ENCODE data around the gene STH. TPM values are rescaled to one million over a fixed set of nuclear protein-coding genes. Genes with fewer than 3 reads are reported as not detected.
A peak's percentile ranks its signal among the peaks of the same experiment; 100 is the strongest.

Gene STH
- total and polyA plus RNA-seq, 2 experiments from 2014 or later, result 0.55 TPM; not detected in 1

GRCh38 chr17:45963283-45963682 lies 35.8 kb upstream of the STH start:
- Histone ChIP-seq H3K4me1 (ENCODE audit: insufficient read depth) (no peaks in the 10 kb centered on the region), H3K36me3 (ENCODE audit: insufficient read depth) (no peaks in the 10 kb centered on the region), H3K9me2 (ENCODE audit: insufficient read depth) (no peaks in the 10 kb centered on the region), H4K20me1 (replicated peaks; ENCODE audit: insufficient read depth) (no peaks in the 10 kb centered on the region), H3K4me2 (no peak overlapping the region), H3K4me3 (no peak overlapping the region), H3K27me3 (ENCODE audit: insufficient read depth) (no peaks in the 10 kb centered on the region), H3F3A (replicated peaks; ENCODE audit: low read depth) (no peaks in the 10 kb centered on the region), H2AFZ (no peak overlapping the region), H3K27ac (ENCODE audit: low read depth) (no peak overlapping the region), H3K79me2 (replicated peaks; ENCODE audit: insufficient read depth) (no peaks in the 10 kb centered on the region)
- H3K9me3 Mint-ChIP-seq, result no peaks in the 10 kb centered on the region
- H3K36me3 Mint-ChIP-seq (ENCODE audit: low read depth), result no peaks in the 10 kb centered on the region
- no peak for DNase-seq (ENCODE audit: low spot score)
- H3K4me3 Mint-ChIP-seq, result no peak overlapping the region
- TF ChIP-seq CREB1 (CRISPR knock-in tag; IDR thresholded peaks at IDR 0.05; ENCODE audit: low read depth), result no peak
- no peak for TF ChIP-seq REST (IDR thresholded peaks at IDR 0.05; ENCODE audit: unreplicated experiment)
- no peak for TF ChIP-seq POLR2AphosphoS5 (IDR thresholded peaks at IDR 0.05; ENCODE audit: low read depth)
- TF ChIP-seq EZH2 (IDR thresholded peaks at IDR 0.05; ENCODE audit: low read depth, unreplicated experiment), result no peak
- TF ChIP-seq CTCF (conservative IDR thresholded peaks at IDR 0.05; ENCODE audit: low read depth in 2 of 2), result no peak
- no peak for TF ChIP-seq STAT1 (IDR thresholded peaks at IDR 0.05; ENCODE audit: unreplicated experiment)
- no peak for TF ChIP-seq ETS1 (IDR thresholded peaks at IDR 0.05)
- no peak for TF ChIP-seq ZNF114 (CRISPR knock-in tag; IDR thresholded peaks at IDR 0.05)
- no peak for TF ChIP-seq EZH2phosphoT487 (IDR thresholded peaks at IDR 0.05; ENCODE audit: unreplicated experiment)
- H3K27me3 Mint-ChIP-seq (ENCODE audit: insufficient read depth, low read depth, poor library complexity), result no peaks in the 10 kb centered on the region
- H3K4me1 Mint-ChIP-seq, result no peaks in the 10 kb centered on the region
- H3K27ac Mint-ChIP-seq, result no peak overlapping the region
- no peak for ATAC-seq

GRCh38 chr17:45963889-45964288 lies 35.2 kb upstream of the STH start:
- Histone ChIP-seq H3K4me1 (ENCODE audit: insufficient read depth) (no peaks in the 10 kb centered on the region), H3K4me3 (no peak overlapping the region), H3K9me2 (ENCODE audit: insufficient read depth) (0 out of 2 replicates have a peak, but pooled peaks cover 1% of the 10 kb centered on the region), H3K27me3 (ENCODE audit: insufficient read depth) (no peaks in the 10 kb centered on the region), H3K4me2 (no peak overlapping the region), H3K79me2 (replicated peaks; ENCODE audit: insufficient read depth) (no peaks in the 10 kb centered on the region), H3F3A (replicated peaks; ENCODE audit: low read depth) (no peaks in the 10 kb centered on the region), H4K20me1 (replicated peaks; ENCODE audit: insufficient read depth) (no peaks in the 10 kb centered on the region), H3K27ac (ENCODE audit: low read depth) (no peak overlapping the region), H3K36me3 (ENCODE audit: insufficient read depth) (no peaks in the 10 kb centered on the region), H2AFZ (no peak overlapping the region; the same call in 1 of the 2 replicates)
- no peak for DNase-seq (ENCODE audit: low spot score)
- Mint-ChIP-seq H3K36me3 (ENCODE audit: low read depth) (no peaks in the 10 kb centered on the region), H3K27ac (no peak overlapping the region), H3K4me1 (no peaks in the 10 kb centered on the region), H3K4me3 (no peak overlapping the region), H3K9me3 (no peaks in the 10 kb centered on the region), H3K27me3 (ENCODE audit: insufficient read depth, low read depth, poor library complexity) (no peaks in the 10 kb centered on the region)
- TF ChIP-seq EZH2 (IDR thresholded peaks at IDR 0.05; ENCODE audit: low read depth, unreplicated experiment), result no peak
- TF ChIP-seq ZNF331 (CRISPR knock-in tag; IDR thresholded peaks at IDR 0.05; ENCODE audit: low read depth), result no peak
- TF ChIP-seq REST (IDR thresholded peaks at IDR 0.05; ENCODE audit: unreplicated experiment), result no peak
- TF ChIP-seq CTCF (conservative IDR thresholded peaks at IDR 0.05; ENCODE audit: low read depth in 2 of 2), result no peak
- peak; percentile 35; the same call in 1 of the 3 replicates for ATAC-seq

All from GM23338 (cell line).